ENCODE data around the gene EGFL7.

EGFL7 gene

DNA sequence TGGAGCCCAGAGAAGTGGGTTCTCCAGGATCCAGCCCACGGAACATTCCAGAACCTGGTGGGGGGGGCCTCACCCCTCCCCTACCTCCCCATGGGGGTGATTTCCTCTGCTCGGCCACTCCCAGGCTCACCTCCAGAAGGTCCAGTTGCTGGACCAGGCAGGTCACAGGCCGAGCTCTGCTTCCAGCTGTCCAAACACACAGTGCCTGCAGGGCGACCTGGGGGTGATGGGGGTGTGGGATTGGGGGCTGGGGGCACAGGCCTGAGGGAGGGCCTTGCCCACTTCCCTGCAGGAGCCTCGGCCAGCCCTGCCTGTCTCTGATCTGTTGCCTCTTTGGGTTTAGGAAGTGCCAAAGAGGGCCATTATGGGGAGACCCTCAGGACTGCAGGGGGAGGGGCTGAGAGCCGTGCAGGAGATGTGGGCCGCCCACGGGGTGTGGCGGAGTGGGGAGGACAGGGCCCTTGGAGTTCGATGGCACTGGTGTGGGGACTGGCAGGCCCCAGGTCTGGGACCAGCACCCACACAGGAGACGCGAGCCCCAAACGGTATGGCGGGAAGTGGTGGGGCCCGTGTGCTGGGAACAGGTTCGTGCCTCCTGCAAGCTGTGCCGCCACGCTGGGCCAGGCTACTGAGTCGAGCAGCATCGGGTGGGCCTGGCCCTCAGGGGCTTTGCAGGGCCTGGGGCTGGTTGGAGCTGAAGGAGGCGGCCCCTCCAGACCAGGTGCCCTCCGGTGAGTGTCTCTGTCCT, 45.6 kb upstream of the EGFL7 start:
- H3K4me3 ChIP-seq (ENCODE audit: low read depth, low read length), result no peak overlapping the region
- TF ChIP-seq, protein P1, sequence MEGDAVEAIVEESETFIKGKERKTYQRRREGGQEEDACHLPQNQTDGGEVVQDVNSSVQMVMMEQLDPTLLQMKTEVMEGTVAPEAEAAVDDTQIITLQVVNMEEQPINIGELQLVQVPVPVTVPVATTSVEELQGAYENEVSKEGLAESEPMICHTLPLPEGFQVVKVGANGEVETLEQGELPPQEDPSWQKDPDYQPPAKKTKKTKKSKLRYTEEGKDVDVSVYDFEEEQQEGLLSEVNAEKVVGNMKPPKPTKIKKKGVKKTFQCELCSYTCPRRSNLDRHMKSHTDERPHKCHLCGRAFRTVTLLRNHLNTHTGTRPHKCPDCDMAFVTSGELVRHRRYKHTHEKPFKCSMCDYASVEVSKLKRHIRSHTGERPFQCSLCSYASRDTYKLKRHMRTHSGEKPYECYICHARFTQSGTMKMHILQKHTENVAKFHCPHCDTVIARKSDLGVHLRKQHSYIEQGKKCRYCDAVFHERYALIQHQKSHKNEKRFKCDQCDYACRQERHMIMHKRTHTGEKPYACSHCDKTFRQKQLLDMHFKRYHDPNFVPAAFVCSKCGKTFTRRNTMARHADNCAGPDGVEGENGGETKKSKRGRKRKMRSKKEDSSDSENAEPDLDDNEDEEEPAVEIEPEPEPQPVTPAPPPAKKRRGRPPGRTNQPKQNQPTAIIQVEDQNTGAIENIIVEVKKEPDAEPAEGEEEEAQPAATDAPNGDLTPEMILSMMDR (IDR thresholded peaks at IDR 0.05; ENCODE audit: low read depth, low read length, missing control alignments), result no peak
- DNase-seq (ENCODE audit: low read depth), result no peak

DNA sequence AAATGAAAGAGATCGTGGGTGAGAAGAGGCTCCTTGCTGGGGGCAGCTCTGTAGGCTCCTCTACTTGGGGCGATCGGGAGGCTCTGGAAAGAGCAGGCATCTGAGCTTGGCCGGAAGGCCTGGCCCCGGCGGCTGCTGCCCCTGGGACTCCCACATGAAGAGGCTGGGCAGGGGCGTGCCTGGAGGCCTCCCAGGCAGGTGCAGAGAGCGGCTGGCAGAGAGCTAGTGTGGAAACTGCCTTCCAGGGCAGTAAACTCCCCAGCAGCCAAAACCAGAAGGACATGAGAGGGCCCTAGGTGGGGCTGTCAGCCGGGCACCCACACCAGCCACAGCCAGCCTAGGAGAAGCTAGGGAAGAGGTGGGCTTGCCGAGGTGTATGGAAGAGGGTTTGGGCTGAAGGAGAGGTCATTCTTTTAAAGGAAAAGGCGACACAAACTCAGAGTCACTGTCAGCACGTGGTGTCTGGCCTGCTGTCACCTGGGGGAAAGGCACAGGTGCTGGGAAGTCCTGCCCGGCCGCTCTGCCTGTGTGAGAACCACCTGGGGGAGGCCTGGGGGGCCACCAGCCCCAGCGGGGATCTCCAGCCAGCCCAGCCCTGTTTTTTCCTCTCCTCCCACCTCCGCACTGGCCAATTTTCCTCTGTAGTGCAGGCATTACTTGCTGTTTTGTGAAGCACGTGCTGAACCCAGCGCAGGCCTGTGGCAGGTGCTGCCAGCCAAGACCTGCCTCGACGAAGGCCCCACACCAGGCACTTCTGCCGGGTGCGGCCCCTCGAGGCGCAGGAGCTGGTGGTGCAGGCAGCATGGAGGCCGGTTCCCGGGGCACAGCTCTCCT, 44.8 kb upstream of the EGFL7 start:
- DNase-seq (ENCODE audit: low read depth), result peak; percentile 2
- TF ChIP-seq, protein P1 (IDR thresholded peaks at IDR 0.05; ENCODE audit: low read depth, low read length, missing control alignments), result no peak
- no peak overlapping the region for H3K4me3 ChIP-seq (ENCODE audit: low read depth, low read length)

DNA sequence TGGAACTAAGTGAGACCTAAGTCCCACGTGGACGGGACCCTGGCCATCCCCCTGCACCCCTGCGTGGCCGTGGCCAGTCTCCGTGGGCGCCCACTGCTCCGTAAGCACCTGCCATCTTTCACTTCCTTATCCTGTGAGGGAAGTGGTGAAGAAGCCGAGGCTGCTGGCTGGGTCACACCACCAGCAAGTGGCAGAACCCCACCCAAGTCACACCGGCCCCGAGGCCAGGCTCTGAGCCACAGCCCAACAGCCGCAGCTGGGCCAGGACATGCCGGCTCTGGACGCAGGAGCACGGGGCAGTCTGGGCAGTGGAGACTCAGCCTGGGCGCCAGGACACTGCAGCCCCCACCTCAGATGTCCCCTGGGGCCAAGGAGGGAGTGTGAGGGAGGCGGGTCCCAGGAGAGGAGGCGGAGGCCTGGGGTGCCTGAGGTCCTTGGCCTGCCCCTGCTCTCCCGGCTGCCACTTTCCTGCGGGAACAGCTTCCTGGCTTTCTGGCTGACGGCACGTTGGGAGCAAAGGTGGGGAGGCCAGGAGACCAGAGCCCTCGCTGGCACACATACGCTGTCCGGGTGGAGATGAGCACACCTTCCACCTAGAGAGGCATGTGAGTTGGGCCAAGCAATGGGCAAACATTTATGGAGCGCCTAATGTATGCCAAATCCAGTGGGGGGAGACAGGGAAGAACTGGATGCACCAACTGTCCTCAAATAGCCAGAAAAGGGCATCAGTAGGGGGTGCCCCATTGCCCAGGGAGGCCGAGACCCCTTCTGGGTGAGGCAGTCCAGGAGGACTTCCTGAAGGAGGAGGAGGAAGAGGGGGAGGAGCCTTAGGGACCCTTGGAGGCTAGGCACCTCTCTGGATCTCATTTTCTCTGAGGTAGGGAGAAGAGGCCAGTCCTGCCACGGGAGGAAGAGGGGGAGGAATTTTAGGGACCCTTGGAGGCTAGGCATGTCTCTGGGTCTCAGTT, 43.9 kb upstream of the EGFL7 start:
- TF ChIP-seq, protein P1 (IDR thresholded peaks at IDR 0.05; ENCODE audit: low read depth, low read length, missing control alignments), result no peak
- DNase-seq (ENCODE audit: low read depth), result peak; percentile 22

DNA sequence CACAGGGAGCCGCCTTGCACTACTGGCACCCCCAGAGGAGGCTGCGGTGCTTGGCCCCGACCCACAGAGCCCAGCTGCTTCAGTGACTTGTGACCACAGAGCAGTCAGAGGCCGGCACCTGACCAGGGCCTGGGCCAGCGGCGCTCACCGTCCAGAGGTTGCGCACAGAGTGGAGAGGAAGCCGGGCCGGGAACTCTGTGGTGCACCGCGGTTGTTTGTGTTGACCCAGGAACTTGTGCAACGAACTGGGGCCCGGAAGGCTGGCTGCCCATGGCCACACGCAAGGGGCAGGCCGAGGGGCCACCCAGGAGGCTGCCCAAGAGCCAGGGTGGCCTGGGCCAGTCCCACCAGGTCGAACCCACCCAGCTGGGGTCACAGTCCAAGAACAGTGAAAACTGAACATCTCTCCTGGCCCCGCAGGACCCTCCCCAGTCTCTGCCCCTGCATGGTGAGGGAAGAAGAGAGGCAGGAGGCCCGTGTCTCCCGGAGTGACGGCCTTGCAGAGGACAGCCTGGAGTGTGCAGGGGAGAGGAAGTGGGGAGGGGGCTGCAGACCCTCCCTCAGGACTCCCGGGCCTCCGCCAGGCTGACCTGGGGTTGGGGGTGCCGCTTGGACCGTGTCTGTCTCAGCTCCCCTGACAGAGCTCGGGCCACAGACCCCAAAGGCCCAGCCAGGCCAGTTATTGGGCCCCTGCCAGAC, 42.8 kb upstream of the EGFL7 start:
- TF ChIP-seq, protein P1 (IDR thresholded peaks at IDR 0.05; ENCODE audit: low read depth, low read length, missing control alignments), result no peak
- DNase-seq (ENCODE audit: low read depth), result no peak
- no peak overlapping the region for H3K4me3 ChIP-seq (ENCODE audit: low read depth, low read length)

More for the DNA sequence above, 43.9 kb upstream of the EGFL7 start:
- no peak overlapping the region for H3K4me3 ChIP-seq (ENCODE audit: low read depth, low read length)

DNA sequence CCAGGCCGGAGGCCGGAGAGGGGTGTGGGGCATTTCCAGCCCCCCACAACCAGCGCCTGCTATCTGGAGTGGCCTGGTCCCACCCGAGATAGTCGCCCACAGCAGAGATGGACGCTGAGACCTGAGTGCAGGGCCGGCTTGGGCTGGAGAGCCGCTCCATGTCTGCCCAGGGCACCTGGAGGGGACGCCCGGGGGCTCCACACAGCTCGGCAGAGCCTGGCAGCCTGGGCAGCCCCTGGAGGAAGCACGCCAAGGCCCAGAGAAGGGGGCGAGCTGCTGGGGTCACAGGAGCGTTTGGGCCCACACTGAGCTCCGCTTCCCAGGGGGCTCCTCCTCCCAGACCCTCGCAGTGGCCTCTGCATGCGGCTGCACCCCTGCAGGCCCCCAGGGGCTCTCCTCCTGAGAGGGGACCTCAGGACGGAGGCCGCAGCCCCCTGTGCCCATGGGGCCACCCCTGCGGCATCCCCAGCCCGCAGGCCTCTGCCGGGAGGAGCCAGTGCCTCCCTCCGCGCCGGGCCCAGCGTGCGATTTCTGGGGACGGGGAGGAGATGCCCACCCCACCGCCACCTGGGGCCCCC, 42.2 kb upstream of the EGFL7 start:
- no peak for DNase-seq (ENCODE audit: low read depth)

More for the DNA sequence above, 42.2 kb upstream of the EGFL7 start:
- H3K4me3 ChIP-seq (ENCODE audit: low read depth, low read length), result no peak overlapping the region
- TF ChIP-seq, protein P1 (IDR thresholded peaks at IDR 0.05; ENCODE audit: low read depth, low read length, missing control alignments), result no peak

Data from GM12864 (cell line).